Lung microvascular endothelial cell (primary cell): ENCODE measurements around the gene DRAM2. TPM values are rescaled to one million over a fixed set of nuclear protein-coding genes. Genes with fewer than 3 reads are reported as not detected.
"Not testable (repeated sequence)": the region's sequence is repeated elsewhere in the genome, so short reads cannot be mapped to it uniquely, and the experiment has no call there.

ENCODE experiments used
- DNase-seq, 2 donors: peaks; one replicate each; pipeline versions ENCODE4 v3.0.0 to v3.0.0-alpha.2; 2010; ENCODE audit warnings: low read depth in 2 of 2
- total RNA-seq: library from RNA; depleted of rRNA; stranded (reverse); fragments of >200 nt; gene quantifications from 2 replicates; pipeline ENCODE4 v1.2.1, GENCODE V29; 2014

The DRAM2 gene
- total RNA-seq, 1 donor from 2014 or later: 35.5 TPM

DNA sequence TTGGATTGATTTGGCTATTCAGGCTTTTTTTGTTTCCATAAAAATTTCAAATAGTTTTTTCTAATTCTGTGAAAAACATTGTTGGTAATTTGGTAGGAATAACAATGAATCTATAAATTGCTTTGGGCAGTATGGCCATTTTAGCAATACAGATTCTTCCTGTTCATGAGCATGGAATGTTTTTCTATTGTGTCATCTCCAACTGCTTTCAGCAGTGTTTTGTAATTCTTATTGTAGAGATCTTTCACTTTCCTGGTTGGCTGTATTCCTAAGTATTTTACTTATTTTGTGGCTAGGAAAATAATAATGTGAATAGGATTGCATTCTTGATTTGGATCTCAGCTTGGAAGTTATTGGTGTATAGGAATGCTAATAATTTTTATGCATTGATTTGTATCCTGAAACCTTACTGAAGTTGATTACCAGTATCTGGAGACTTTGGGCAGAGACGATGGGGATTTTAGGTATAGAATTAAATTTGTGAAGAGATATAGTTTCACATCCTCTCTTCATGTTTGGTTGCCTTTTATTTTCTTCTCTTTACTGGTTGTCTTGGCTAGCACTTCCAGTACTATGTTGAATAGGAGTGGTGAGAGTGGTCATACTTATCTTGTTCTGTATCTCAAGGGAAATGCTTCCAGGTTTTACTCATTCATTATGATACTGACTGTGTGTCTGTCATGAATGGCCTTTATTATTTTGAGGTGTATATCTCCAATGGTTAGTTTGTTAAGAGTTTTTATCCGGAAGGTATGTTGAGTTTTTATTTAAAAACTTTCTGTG lies 57.3 kb downstream of the DRAM2 start:
- peak in 1 of 2 donors; percentile 53 for DNase-seq

DNA sequence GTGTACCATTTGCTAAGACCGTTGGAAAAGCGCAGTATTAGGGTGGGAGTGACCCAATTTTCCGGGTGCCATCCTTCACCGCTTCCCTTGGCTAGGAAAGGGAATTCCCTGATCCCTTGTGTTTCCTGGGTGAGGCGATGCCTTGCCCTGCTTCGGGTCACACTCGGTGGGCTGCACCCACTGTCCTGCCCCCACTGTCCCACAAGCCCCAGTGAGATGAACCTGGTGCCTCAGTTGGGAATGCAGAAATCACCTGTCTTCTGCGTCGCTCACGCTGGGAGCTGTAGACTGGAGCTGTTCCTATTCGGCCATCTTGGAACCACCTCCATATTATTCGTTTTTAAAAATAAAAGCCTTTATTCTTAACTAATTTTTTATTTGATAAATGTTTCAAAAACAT lies 60.6 kb downstream of the DRAM2 start:
- not testable (repeated sequence) for DNase-seq

DNA sequence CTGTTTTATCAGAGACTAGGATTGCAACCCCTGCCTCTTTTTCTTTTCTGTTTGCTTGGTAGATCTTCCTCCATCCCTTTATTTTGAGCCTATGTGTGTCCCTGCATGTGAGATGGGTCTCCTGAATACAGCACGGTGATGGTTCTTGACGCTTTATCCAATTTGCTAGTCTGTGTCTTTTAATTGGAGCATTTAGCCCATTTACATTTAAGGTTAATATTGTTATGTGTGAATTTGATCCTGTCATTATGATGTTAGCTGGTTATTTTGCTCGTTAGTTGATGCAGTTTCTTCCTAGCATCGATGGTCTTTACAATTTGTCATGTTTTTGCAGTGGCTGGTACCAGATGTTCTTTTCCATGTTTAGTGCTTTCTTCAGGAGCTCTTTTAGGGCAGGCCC lies 62.6 kb downstream of the DRAM2 start:
- not testable (repeated sequence) for DNase-seq

Other genes starting within 250 kb of the DRAM2 start
- gene LRIF1, start 176.2 kb downstream of the DRAM2 start, total RNA-seq: 7.8 and 8.5 TPM in 2 replicates
- gene CEPT1, start 130 bp upstream of the DRAM2 start, total RNA-seq: 26.2 and 33.1 TPM in 2 replicates
- gene DENND2D, start 60.6 kb upstream of the DRAM2 start, total RNA-seq: 0.65 and 1.4 TPM in 2 replicates
- not detected in 2 replicates for gene CHI3L2, start 87.6 kb upstream of the DRAM2 start, total RNA-seq
- gene CHIA, start 150.8 kb upstream of the DRAM2 start, total RNA-seq: not detected in 2 replicates